HG02840 (cell line): ENCODE data around the gene ZBTB26.
"Not testable (repeated sequence)": the region's sequence is repeated elsewhere in the genome, so short reads cannot be mapped to it uniquely, and the experiment has no call there.

Experiments
- ATAC-seq: cut with Tn5 transposase; IDR thresholded peaks from one replicate; pipeline ENCODE4 v1.9.1; 2021; ENCODE audit warnings: mild to moderate bottlenecking, moderate library complexity, moderate number of reproducible peaks; ENCODE audit not compliant: unreplicated experiment, low FRiP score

The ZBTB26 gene

DNA sequence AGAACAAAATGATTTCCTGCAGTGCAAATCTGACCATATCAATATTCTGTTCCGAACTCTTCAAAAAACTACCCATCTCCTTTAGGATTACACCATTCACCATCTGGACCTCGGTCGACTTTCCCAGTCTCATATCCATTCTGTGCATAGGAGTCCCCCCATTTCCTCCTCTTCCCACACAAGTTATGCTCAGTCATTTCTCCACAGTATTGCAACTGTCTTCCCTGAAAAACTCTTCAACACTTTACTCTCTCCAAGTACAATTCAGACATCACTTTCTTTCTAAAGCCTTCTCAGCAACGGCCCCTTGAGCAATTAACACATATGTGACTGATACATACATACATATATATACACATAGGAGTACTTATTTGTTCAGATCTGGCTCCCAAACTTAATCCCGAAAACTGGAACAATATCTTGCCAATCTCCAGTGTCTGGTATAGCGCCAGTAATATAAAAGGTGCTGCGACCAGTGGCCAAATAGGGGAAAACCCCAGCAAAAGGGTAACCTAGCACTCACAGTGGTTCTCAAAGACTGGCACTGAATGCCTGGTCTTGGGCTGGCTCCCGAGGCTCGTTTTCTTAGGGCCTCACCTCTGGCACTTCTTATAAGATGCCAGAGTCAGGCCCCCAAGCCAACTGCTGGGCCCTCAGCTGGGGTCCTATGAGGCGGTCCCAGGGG lies 629 bp downstream of the ZBTB26 start:
- no peak for ATAC-seq

DNA sequence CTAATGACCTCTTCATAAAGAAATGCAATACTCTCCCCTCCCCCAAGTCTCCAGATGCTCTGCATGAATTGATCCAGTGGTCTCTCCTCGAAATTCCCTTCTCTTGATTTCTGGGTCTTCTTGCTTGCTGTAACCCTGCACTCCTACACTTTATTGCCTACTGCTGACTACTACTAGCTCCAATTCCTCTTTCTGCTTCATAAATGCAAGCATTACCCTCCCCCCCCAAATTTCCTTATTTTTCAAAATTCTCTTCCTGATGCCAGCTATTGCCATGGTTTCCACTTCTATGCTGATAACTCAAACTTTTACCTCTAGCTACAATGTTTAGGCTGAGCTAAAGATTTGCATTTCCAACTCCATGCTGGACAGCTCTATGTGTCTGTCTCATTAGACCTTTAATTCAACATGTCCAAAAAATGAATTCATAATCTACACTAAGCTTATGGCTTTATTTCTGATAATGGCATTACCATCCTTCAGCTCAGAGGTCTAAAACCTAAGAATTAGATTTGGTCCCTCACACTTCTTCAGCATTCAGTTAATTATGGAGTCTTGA lies 1.4 kb downstream of the ZBTB26 start:
- ATAC-seq = no peak

DNA sequence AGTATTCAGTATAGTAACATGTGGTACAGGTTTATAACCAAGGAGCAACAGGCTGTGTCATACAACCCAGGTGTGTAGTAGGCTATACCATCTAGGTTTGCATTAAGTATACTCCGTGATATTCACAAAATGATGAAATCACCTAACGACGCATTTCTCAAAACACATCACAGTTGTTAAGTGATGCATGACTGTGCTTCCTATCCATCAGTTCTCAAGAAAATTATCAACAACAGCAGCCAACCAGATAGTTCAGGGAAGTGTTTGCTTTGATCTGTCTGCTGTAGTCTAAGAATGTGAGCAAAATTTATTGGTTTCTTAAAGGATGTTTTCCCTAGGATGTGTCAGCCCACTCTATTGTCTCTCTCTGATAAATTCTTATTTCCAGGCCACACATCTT lies 7.4 kb downstream of the ZBTB26 start:
- no peak for ATAC-seq

DNA sequence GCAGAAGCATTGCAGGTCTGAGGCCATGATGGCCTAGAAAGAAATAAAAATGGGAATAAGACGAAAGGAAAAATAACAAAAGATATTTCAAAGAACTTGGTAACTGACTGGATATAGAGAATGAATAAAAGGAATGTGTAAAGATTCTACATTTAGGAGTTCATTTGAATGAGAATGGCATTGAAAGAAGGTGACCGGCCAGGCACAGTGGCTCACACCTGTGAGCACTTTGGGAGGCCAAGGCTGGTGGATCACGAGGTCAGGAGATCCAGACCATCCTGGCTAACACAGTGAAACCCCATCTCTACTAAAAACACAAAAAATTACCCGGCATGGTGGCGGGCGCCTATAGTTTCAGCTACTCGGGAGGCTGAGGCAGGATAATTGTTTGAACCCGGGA lies 8.6 kb downstream of the ZBTB26 start:
- ATAC-seq = no peak

DNA sequence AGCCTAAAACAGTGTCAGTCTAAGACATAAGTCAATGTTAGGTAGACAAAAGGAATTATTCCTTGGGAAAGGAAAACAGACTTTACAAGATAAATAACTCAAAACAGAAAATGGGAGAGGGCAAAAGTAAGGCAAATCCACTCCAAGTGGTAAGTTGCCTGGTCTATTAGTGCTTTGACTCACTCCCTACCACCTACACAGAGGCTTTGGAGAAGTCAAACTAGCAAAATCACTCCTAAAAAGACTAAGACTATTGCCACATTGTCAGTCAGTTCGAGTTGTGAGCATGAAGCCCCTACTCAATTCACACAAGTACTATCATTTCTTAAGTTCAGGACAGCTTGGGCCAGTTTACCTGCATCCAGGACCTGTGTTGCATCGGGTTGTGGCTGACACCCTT lies 13.0 kb downstream of the ZBTB26 start:
- ATAC-seq = no peak

DNA sequence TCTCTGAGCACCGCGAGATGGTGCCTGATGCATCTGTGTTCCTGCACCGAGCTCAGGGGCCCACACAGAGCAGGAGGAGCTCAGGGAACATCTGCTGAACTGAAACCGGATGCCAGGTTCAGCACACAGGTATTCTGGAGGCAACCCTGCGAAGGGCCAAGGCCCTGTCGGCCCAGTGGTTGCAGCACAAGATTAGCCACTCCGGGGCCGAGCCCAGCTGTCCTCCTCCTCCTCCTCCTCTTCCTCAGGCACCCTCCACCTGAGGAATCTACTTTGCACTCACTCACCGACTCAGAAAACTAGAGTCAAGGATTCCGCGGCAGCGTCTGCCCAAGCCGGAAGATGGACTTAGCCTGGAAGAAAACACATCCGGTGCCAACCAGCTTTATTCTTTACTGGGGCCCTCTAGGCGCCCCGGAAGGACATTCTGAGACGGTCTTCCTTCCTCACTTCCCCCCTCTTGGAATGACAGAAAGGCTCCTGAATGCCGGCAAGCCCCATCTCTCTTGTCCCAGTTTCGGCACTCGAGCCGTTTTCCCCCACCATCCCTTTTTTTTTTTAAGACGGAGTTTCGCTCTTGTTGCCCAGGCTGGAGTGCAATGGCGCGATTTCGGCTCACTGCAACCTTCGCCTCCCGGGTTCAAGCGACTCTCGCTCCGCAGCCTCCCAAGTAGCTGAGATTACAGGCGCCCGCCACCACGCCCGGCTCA lies 18.2 kb downstream of the ZBTB26 start, which contains the start of gene ZBTB6:
TSS of gene ZBTB6 (minus strand) at position 360 of the 710 bp plus-strand sequence. CDS start 1,251 bp downstream, outside the sequence.
- peak; percentile 91 for ATAC-seq

DNA sequence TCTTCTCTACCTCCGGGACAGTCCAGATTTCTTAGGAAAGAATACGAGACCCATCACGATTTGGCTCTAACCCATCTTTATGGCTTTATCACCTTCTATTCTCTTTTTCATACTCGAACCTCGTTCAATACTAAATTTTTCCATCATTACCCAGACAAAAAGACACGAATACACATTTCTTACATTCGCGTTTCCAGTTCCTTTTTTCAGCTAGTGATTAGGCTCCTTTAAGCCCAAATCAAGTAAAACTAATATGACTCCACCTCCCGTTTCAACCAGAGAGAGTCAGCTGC lies 18.7 kb downstream of the ZBTB26 start:
- no peak for ATAC-seq

DNA sequence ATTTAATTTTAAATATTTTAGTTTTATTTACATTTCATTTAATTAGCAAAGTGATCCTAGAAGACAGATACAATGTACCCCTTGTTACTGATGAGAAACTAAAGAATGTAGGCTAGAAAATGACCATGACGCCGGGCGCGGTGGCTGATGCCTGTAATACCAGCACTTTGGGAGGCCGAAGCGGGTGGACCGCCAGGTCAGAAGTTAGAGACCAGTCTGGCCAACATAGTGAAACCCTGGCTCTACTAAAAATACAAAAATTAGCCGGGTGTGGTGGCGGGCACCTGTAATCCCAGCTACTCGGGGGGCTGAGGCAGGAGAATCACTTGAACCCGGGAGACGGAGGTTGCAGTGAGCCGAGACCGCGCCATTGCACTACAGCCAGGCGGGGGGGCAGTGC lies 25.2 kb downstream of the ZBTB26 start:
- ATAC-seq = not testable (repeated sequence)

DNA sequence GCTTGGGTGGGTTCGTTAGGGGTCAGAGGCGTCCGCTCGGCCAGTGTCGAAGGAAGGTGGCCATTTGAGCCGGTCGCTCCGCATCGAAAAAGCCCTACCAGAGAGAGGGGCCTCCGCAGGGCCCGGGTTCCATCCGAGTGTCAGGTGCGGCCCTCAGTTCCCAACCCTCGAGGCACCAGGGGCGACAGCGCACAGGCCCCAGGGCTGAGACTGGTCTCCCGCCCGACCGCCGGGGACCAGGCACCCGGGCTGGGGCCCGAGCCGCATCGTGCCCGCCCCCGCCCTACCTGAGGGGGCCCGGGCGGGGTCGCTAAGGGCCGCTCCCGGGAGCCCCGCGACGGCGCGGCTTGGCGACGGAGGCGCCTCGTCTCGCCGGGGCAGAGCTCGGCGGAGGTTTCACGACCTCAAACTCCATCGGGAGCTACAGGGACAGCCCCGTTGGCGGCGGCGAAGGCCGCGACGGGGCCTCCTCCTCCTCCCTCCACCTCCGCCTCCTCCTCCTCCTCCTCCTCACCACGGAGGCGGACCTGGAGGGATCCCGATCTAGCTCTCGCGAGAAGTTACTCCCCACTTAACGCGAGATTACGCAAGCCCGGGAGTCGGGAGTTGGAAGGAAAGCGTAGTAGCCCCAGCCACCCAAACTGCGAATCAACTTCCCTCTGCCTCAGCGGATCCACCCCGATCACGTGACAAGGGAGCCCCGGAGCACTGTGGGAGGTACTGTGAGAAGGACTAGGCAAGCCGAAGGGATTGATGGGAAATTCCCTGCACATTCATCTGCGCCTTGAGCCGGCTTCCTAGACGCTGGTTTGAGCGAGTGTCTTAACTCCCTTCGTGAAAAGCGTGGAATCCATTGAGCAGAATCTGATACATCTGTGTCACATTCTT lies 26.2 kb downstream of the ZBTB26 start, which contains the start of gene RC3H2:
TSS of gene RC3H2 (minus strand) at position 537 of the 888 bp plus-strand sequence. CDS start 7,850 bp downstream, outside the sequence.
- ATAC-seq = peak; percentile 91

DNA sequence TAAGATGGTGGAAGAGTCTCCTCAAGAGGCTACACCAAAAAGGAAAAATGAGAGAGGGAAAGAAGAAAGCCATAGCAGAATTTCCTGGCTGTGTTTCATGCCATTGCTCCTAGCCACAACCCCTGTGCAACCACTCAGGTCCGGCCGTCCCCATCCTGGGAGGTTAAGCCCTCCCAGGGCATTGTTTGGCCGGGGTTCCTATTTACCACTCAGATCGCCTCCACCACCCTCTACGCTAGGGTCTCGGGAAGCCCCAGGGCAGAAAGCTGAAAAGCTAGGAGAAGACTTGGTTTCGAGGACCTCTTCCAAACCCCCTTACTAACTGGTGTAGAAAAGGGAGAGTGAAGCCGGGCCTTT lies 26.9 kb downstream of the ZBTB26 start:
- ATAC-seq = peak; percentile 9

DNA sequence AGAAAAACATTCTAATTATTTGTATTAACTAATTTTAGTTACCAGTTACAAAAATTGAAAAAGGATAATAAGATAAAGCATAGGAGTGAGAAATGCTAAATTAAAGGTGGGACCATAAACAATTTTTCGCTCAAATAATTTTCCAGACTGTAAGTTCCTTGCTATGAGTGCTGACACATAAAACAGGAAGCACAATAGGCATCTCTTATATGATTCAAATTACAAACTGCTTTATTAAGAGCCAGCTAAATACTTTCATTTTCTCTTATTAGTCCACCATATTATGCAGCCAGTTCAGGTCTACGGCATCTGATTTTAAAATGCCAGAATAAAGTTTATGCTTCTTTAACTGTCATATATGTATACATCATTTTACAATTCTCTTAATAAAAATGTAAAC lies 30.5 kb downstream of the ZBTB26 start:
- ATAC-seq = no peak

DNA sequence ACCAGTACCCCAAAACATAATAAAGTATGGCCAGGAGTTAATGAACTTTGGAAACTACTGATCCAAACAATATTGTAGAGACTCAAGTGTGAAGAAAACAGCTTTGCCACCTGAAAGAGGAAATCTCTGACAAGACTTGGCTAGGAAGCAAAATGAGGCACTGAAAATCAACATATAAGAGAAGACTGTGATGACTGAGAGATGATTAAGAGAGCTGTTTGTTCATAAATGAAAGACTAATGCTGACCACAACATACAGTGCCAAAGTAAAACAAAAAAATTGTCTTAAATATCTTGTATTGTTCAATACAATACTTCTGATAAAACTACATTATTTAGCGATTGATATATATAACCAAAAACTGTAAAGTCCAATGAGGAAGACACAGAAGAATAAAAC lies 33.3 kb downstream of the ZBTB26 start:
- ATAC-seq = no peak

DNA sequence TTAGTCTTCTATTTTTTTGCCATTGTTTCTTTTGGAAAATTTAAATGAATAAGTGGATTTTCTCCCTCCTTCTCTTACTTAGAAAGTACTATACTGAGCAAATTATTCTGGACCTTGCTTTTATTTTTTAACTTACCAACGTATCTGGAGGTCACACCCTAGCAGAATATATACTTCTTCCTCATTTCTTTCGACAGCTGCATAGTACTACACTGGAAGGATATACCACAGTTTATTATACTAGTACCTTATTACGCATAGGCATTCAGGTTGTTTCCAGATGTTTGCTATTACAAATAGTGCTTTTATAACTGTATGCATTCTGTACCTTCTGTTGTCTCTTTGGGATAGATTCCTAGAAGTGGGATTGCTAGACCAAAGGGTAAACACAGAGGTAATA lies 42.8 kb downstream of the ZBTB26 start:
- ATAC-seq = no peak

DNA sequence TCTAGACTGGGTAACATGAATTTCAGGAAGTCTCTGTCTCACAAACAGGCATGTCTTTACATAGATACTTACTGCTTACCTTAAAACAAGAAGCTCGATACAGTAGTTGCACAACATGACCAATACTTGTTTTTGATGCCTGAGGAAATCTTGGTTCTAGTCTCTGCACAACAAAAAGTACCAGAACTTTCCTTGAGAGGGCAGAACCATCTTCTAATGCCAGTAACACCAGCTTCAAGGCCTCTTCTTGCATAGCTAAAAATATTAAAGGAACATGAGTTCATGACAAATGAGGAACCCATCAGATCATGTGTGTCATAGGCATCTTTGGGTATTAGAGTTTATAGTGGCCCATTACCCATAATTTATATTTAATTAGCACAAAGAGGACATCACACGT lies 48.2 kb downstream of the ZBTB26 start:
- no peak for ATAC-seq

DNA sequence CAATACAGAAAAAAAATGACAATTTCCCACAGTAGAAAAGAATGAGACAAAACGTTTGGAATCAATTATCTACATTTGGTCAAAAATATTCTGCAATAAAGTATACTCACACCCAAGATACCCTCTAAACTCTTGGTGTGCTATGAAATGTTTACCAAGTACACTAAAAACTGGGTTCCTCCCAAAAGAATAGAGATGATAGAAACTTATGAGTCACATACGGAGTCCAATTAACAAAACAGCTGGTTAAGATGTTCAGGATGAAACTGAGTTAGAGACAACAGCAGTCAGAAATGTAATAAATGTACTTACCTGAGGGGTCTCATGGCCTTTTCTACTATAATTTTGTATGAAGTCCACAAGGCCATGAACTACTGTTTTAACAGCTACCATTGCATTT lies 51.9 kb downstream of the ZBTB26 start:
- ATAC-seq = no peak

DNA sequence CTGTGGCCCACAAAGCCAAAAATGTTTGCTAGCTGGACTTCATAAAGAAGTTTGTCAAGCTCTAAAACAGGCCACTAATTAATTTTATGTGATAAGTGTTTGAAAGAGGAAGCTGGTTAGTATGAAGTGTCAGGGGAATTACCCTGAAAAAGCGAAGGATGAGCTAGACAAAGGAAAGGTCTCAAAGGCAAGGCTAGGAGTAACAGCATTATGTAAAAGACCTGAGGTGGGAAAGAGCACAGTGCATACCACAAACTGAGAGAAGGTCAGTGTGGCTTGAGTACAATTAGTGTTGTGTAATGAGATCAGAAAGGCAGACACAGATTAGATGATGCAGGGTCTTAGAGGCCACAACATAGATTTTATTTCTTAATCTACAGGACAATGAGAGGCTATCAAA lies 55.8 kb downstream of the ZBTB26 start:
- ATAC-seq = no peak

DNA sequence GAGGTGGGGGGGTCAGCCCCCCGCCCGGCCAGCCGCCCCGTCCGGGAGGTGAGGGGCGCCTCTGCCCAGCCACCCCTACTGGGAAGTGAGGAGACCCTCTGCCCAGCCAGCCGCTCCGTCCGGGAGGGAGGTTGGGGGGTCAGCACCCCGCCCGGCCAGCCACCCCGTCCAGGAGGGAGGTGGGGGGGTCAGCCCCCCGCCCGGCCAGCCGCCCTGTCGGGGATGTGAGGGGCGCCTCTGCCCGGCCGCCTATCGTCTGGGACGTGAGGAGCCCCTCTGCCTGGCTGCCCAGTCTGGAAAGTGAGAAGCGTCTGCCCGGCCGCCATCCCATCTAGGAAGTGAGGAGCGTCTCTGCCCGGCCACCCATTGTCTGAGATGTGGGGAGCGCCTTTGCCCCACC lies 64.0 kb downstream of the ZBTB26 start:
- ATAC-seq = not testable (repeated sequence)

DNA sequence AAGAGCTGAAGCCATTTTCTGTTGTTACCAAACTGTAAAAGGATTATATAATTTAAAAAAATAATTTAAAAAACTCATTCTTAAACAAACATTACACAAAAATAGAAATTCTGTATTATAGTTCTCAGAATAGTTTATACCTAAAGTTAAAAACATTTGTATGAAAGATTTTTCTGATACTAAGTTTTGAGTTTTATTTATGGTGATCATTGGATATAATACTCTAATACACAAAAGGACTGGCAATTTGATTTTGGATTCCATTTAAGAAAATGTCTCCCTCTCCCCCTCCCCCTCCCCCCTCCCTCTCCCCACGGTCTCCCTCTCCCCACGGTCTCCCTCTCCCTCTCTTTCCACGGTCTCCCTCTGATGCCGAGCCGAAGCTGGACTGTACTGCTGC lies 65.2 kb downstream of the ZBTB26 start:
- no peak for ATAC-seq
